Keratinocyte (primary cell): ENCODE data around the gene CDCP1.

ENCODE experiments used
- CTCF ChIP-seq, 3 experiments: IDR thresholded peaks in 1 of 3; conservative IDR thresholded peaks in 1 of 3; optimal IDR thresholded peaks in 1 of 3; 2 replicates in 2 of 3; 3 replicates in 1 of 3; pipeline versions ENCODE3 to v1.5.1; 2011; ENCODE audit warnings: low read length in 3 of 3, mild to moderate bottlenecking in 3 of 3, moderate library complexity in 2 of 3, control low read depth in 1 of 3, inconsistent platforms in 1 of 3; ENCODE audit not compliant: insufficient read depth in 2 of 3; ENCODE audit errors: extremely low read depth in 1 of 3
- EZH2 ChIP-seq: IDR thresholded peaks from one replicate; pipeline ENCODE4 v1.6.1; 2012; ENCODE audit warnings: inconsistent platforms, mild to moderate bottlenecking, low read length, moderate library complexity

- TF ChIP-seq CTCF (optimal IDR thresholded peaks at IDR 0.05 in 1 of 3, IDR thresholded peaks at IDR 0.05 in 1 of 3, conservative IDR thresholded peaks at IDR 0.05 in 1 of 3; ENCODE audit: extremely low read depth in 1 of 3, insufficient read depth in 2 of 3, low read length in 3 of 3) (no peak), EZH2 (no peak)
Observed at GRCh38 chr3:45113625-45114050, 32.5 kb downstream of the CDCP1 start.
